GM18870 (cell line): ENCODE measurements around the gene NOVA2.

ENCODE experiments used
- ATAC-seq: cut with Tn5 transposase; IDR thresholded peaks from one replicate; pipeline ENCODE4 v1.9.1; 2021; ENCODE audit warnings: moderate library complexity; ENCODE audit not compliant: unreplicated experiment

NOVA2 gene

DNA sequence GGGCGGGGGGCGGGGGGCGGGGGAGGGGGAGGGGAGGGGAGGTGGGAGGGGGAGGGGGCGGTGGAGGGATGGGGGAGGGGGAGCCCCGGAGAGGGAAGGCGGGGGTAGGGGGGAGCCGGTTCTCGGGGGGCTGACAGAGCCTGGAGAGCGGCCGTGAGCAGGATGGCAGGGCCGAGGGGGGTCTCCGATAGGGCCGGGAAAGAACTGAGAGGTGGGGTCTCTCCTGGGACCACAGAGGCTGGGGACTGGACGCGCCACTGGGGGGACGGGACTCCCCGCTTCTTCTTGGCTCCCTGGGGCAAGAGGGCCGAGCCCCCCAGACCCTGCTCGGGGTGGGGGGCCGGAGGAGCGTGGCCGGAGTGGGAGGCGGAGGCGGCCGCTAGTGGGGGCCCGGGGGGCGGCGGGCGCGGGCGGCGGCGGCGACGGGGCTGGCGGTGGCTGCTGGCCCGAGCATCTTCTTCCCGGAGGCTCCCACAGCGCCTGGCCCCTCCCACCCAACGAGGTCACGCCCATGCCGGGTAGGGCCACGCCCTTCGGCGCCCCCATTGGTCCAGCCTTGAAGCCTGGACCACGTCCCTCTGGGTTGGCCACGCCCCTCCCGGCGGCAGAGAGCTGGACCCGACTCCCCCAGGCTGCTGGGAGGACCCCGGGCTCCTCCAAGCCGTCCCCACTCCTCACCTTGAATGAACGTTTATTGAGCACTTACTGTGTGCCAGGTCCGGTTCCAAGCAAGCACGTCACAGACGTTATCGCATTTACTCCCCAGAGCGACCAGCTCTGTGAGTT is at the start of gene NOVA2:
TSS of gene NOVA2 (minus strand) at position 313 of the 786 bp plus-strand sequence. CDS start 514 bp downstream, outside the sequence.
- ATAC-seq: no peak

- ATAC-seq: no peak
These were observed 49.7 kb upstream of the NOVA2 start for GRCh38 chr19:46023311-46023779.

GRCh38 chr19:46022431-46023310 is 49.0 kb upstream of the NOVA2 start, which contains the start of gene PGLYRP1:
Gene PGLYRP1, minus strand, starts transcription at chr19:46023053. Its CDS starts 32 bp downstream, at chr19:46023021.
- no peak for ATAC-seq

DNA sequence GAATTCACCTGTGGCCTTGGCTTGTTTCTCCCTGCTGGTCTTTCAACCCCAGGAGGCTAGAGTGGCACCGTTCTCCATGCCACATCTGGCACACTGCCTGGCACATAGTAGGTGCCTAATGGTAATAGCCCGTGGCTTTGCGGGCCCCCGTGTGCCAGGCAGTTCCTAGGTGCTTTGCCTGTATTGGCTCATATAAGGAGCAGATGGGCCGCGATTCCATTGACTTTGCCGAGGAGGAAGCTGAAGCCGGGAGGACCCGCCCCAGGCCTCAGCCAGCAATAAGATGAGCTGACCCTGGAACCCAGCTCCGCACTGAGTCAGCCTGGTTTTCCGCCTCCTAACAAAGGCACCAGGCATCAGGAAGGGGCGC is 48.4 kb upstream of the NOVA2 start:
- ATAC-seq: no peak

DNA sequence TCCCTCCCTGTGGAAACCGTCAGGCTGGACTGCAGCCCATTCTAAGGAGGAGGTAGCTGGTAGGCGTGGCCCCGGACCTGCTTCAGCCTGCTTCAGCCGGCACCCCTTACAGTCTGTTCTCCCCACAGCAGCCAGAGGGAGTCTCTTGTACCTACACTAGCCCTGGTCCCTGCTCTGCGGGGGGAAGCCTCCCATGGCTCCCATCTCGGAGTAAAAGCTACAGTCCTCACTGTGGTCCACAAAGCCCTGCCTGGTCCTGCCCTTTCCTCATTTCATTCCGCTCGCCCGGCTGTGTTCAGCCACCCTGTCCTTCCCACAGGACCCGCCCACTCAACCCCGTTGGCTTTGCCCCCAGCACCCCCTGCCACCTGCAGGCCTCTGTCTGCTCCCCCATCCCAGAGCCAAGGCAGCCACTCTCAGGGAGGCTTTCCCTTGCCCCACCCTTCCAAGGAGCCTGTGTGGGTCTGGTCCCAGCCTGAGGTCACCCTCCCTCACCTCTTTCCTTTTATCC is 47.9 kb upstream of the NOVA2 start:
- no peak for ATAC-seq

DNA sequence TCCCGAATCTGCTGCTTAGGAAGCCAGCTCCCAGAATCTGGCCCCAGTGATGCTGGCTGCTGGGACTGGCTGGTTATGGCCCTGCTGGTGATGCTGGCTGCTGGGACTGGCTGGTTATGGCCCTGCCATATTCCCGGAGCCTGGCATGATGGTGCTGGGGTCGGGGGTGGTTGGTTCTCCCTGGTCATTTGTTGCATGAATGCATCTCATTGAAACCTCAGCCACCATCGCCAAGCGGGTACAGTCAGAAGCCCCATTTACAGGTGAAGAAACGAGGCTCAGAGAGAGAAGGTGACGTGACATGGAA is 47.1 kb upstream of the NOVA2 start:
- ATAC-seq: no peak

- no peak for ATAC-seq
These were observed 45.6 kb upstream of the NOVA2 start for GRCh38 chr19:46019270-46019669.

GRCh38 chr19:46018729-46019251 is 45.1 kb upstream of the NOVA2 start:
- no peak for ATAC-seq

DNA sequence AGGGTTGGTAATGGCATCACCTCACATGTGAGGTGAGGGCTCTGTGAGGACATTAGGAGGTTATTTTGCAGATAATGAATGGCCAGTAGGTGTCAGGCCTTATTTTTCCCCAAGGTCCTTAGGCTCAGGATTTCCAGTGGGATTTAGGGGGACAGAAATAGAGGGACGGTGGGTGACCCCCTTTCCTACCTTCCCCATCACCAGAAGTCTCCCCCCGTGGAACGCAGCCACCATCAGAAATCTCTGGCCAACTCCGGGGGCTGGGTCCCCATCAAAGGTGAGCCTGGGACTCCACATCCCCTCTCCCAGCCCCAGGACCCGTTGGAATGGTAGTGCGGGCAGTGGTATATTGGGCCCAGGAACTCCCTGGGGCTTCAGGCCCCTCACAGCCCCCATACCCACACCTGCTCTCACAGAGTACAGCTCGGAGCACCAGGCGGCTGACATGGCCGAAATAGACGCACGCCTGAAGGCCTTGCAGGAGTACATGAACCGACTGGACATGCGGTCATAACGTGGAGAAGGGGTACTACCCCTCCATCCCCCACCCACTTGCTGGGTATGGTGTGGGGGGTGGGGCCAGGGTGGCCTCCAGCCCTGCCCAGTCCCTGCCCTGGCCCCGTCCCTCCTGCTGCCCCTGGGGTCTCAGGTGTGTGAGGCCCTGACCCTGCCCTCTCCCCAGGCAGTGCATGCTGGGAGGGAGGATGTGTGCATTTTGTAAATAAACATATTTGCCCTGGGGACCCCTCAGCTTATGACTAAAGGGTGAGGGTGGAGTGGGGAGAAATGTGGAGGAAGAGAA is 44.4 kb upstream of the NOVA2 start:
- ATAC-seq: no peak

GRCh38 chr19:46017095-46017429 is 43.4 kb upstream of the NOVA2 start:
- no peak for ATAC-seq

GRCh38 chr19:46016426-46017094 is 42.9 kb upstream of the NOVA2 start:
- ATAC-seq: no peak

GRCh38 chr19:46015687-46016425 is 42.2 kb upstream of the NOVA2 start:
- ATAC-seq: no peak

DNA sequence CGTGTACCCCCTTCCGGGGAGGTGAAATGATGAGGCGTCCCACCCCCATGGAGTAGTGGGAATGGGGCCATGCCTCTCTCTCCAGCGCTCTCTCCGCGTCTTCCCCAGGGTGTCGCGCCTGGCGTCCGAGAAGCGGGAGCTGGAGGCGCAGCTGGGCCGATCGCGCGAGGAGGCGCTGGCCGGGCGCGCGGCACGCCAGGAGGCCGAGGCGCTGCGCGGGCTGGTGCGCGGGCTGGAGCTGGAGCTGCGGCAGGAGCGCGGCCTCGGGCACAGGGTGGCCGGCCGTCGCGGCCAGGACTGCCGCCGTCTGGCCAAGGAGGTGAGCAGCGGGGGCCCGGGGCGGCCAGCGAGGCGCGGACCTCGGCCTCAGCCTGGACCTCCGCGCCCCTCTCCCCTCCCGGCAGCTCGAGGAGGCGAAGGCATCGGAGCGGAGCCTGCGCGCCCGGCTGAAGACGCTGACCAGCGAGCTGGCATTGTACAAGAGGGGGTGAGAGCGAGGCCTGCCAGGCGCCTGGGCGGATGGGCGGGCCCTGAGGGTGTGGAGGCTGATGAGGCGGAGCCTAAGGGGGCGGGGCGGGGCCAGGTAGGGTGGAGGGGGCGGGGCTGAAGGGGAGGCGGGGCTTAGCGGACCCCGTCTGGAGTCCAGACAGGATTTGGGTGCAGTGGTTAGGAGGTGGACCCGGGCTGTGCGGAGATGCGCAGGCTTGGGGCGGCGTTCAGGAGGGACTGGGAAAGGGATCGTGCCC is 41.4 kb upstream of the NOVA2 start:
- no peak for ATAC-seq

GRCh38 chr19:46014534-46014933 is 40.9 kb upstream of the NOVA2 start:
- no peak for ATAC-seq

GRCh38 chr19:46009530-46010510 is 36.2 kb upstream of the NOVA2 start:
- ATAC-seq: no peak

- no peak for ATAC-seq
These were observed 32.7 kb upstream of the NOVA2 start for GRCh38 chr19:46006411-46006810.

DNA sequence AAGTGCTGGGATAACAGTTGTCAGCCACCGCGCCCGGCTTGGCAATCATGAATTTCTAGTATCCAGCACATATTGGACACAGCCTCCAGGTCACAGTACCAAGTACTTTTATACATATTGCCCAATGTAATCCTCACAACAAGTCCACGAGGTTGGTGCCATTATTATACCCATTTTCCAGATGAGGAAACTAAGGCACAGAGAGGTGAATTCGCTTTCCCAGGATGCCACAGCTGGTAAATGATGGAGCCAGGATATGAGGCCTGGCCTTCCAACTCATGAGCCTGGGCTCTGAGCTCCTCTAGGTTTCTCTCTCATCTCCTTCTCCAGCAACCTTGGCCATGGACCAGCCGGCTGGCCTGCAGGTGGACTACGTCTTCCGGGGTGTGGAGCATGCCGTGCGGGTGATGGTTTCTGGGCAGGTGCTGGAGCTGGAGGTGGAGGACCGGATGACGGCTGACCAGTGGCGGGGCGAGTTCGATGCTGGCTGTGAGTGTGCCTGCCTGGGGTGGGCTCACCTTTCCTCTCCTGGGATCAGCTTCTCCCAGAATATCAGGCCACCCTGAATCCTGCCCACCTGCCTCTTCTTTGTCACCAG is 29.1 kb upstream of the NOVA2 start:
- no peak for ATAC-seq
